HepG2 (cell line): ENCODE results near the gene DIPK1B. TPM values are rescaled to one million over a fixed set of nuclear protein-coding genes. Genes with fewer than 3 reads are reported as not detected.

Experiments
- ATF7 ChIP-seq, 2 experiments: fragments of 450-650 bp in 1 of 2; sonication (generic) in 1 of 2; formaldehyde crosslinking in 1 of 2; IDR thresholded peaks; 2 replicates each; pipeline versions ENCODE4 v1.4.0 to v1.6.1; 2016 to 2020; ENCODE audit warnings: antibody characterized with exemption in 1 of 2, mild to moderate bottlenecking in 1 of 2, missing genetic modification reagents in 1 of 2
- DR1 ChIP-seq: sonication (generic); formaldehyde crosslinking; IDR thresholded peaks from 2 replicates; pipeline ENCODE4 v1.8.0; 2021; ENCODE audit warnings: mild to moderate bottlenecking, missing genetic modification reagents, inconsistent platforms
- EED ChIP-seq: sonication (generic); formaldehyde crosslinking; IDR thresholded peaks from 2 replicates; pipeline ENCODE4 v1.5.0; 2020; ENCODE audit warnings: mild to moderate bottlenecking, missing genetic modification reagents
- GABPB1 ChIP-seq: IDR thresholded peaks from 2 replicates; pipeline ENCODE4 v1.6.1; 2016; ENCODE audit warnings: mild to moderate bottlenecking, missing genetic modification reagents, moderate library complexity, missing compliant biosample characterization
- GLI4 ChIP-seq: sonication (generic); formaldehyde crosslinking; IDR thresholded peaks from 2 replicates; pipeline ENCODE4 v1.5.1; 2020; ENCODE audit warnings: missing genetic modification reagents, mild to moderate bottlenecking, moderate library complexity, borderline replicate concordance
- HMGA1 ChIP-seq: sonication (generic); formaldehyde crosslinking; conservative IDR thresholded peaks from 2 replicates; pipeline ENCODE4 v1.4.0; 2020; ENCODE audit warnings: missing genetic modification reagents
- HOXD1 ChIP-seq: sonication (generic); formaldehyde crosslinking; IDR thresholded peaks from 2 replicates; pipeline ENCODE4 v1.5.0; 2020; ENCODE audit warnings: missing genetic modification reagents
- ISL2 ChIP-seq: sonication (generic); formaldehyde crosslinking; IDR thresholded peaks from 2 replicates; pipeline ENCODE4 v1.5.0; 2020; ENCODE audit warnings: missing genetic modification reagents
- MED13 ChIP-seq: sonication (generic); formaldehyde crosslinking; IDR thresholded peaks from 2 replicates; pipeline ENCODE4 v1.5.0; 2020; ENCODE audit warnings: missing genetic modification reagents
- NFKBIZ ChIP-seq: IDR thresholded peaks from 2 replicates; pipeline ENCODE4 v1.6.1; 2018; ENCODE audit warnings: missing genetic modification reagents, missing compliant biosample characterization
- NONO ChIP-seq, 2 experiments: fragments of 450-650 bp in 1 of 2; sonication (generic) in 1 of 2; formaldehyde crosslinking in 1 of 2; IDR thresholded peaks in 1 of 2; conservative IDR thresholded peaks in 1 of 2; 2 replicates each; pipeline versions ENCODE4 v1.6.1 to v1.8.0; 2017 to 2022; ENCODE audit warnings: mild to moderate bottlenecking in 1 of 2, missing genetic modification reagents in 1 of 2, moderate library complexity in 1 of 2
- NR2F2 ChIP-seq: IDR thresholded peaks from 2 replicates; pipeline ENCODE4 v1.6.1; 2012; ENCODE audit warnings: low read depth, inconsistent platforms, borderline replicate concordance
- NRL ChIP-seq: sonication (generic); formaldehyde crosslinking; IDR thresholded peaks from 2 replicates; pipeline ENCODE4 v1.5.0; 2020; ENCODE audit warnings: missing genetic modification reagents, mild to moderate bottlenecking, moderate library complexity, borderline replicate concordance
- PHF8 ChIP-seq: sonication (generic); formaldehyde crosslinking; IDR thresholded peaks from 2 replicates; pipeline ENCODE4 v1.5.0; 2020; ENCODE audit warnings: missing genetic modification reagents
- PRMT3 ChIP-seq: sonication (generic); formaldehyde crosslinking; IDR thresholded peaks from 2 replicates; pipeline ENCODE4 v1.8.1; 2022; ENCODE audit warnings: low read depth, mild to moderate bottlenecking, moderate library complexity, missing genetic modification reagents, borderline replicate concordance
- REL ChIP-seq: sonication (generic); formaldehyde crosslinking; conservative IDR thresholded peaks from 2 replicates; pipeline ENCODE4 v1.8.0; 2022; ENCODE audit warnings: mild to moderate bottlenecking, missing genetic modification reagents, moderate library complexity
- SAFB2 ChIP-seq: sonication (generic); formaldehyde crosslinking; IDR thresholded peaks from 2 replicates; pipeline ENCODE4 v1.5.1; 2020; ENCODE audit warnings: missing genetic modification reagents, low read depth, mild to moderate bottlenecking, borderline replicate concordance
- SALL2 ChIP-seq: sonication (generic); formaldehyde crosslinking; IDR thresholded peaks from 2 replicates; pipeline ENCODE4 v1.8.1; 2023; ENCODE audit warnings: mild to moderate bottlenecking, missing genetic modification reagents, inconsistent platforms
- SIX4 ChIP-seq: sonication (generic); formaldehyde crosslinking; IDR thresholded peaks from 2 replicates; pipeline ENCODE4 v1.4.0; 2020; ENCODE audit warnings: missing genetic modification reagents
- TSC22D2 ChIP-seq: sonication (generic); formaldehyde crosslinking; IDR thresholded peaks from 2 replicates; pipeline ENCODE4 v1.5.1; 2020; ENCODE audit warnings: missing genetic modification reagents, mild to moderate bottlenecking, borderline replicate concordance
- ZKSCAN5 ChIP-seq: sonication (generic); formaldehyde crosslinking; IDR thresholded peaks from 2 replicates; pipeline ENCODE4 v1.5.1; 2020; ENCODE audit warnings: mild to moderate bottlenecking, missing genetic modification reagents
- ZNF138 ChIP-seq: sonication (generic); formaldehyde crosslinking; IDR thresholded peaks from 2 replicates; pipeline ENCODE4 v1.5.0; 2020; ENCODE audit warnings: mild to moderate bottlenecking, low read depth, missing genetic modification reagents
- ZNF205 ChIP-seq: IDR thresholded peaks from 2 replicates; pipeline ENCODE4 v1.6.1; 2018; ENCODE audit warnings: missing biosample characterization, missing genetic modification reagents
- ZNF235 ChIP-seq: sonication (generic); formaldehyde crosslinking; IDR thresholded peaks from 2 replicates; pipeline ENCODE4 v1.8.1; 2023; ENCODE audit warnings: mild to moderate bottlenecking, missing genetic modification reagents, borderline replicate concordance
- ZNF350 ChIP-seq: sonication (generic); formaldehyde crosslinking; IDR thresholded peaks from 2 replicates; pipeline ENCODE4 v1.4.0; 2020; ENCODE audit warnings: mild to moderate bottlenecking, low read depth, missing genetic modification reagents, borderline replicate concordance
- ZNF431 ChIP-seq: sonication (generic); formaldehyde crosslinking; IDR thresholded peaks from 2 replicates; pipeline ENCODE4 v1.9.0; 2022; ENCODE audit warnings: missing genetic modification reagents, low read depth, mild to moderate bottlenecking, borderline replicate concordance
- ZNF674 ChIP-seq: sonication (generic); formaldehyde crosslinking; IDR thresholded peaks from 2 replicates; pipeline ENCODE4 v1.5.0; 2020; ENCODE audit warnings: low read depth, mild to moderate bottlenecking, missing genetic modification reagents
- polyA plus RNA-seq, 8 experiments: library from polyadenylated mRNA; depleted of rRNA in 3 of 8; stranded (reverse) in 7 of 8; unstranded in 1 of 8; fragments of >200 nt; fragmentation: Illumina TruSeq in 4 of 8; extraction: Trizol in 4 of 8; gene quantifications; 2 replicates each; pipeline versions ENCODE4 v1.2.1 to v1.2.3, GENCODE V29; 2011 to 2016; ENCODE audit warnings: low read depth in 4 of 8, missing spikeins in 1 of 8, mixed read lengths in 1 of 8; ENCODE audit not compliant: insufficient read depth in 1 of 8
- total RNA-seq, 5 experiments: library from RNA; depleted of rRNA; stranded (reverse); fragments of >200 nt; fragmentation: Illumina TruSeq; extraction: Trizol; gene quantifications; 2 replicates each; pipeline ENCODE4 v1.2.3, GENCODE V29; 2016; ENCODE audit warnings: low read depth in 1 of 5
- TF ChIP-seq, protein P1 (sequence below): IDR thresholded peaks from 2 replicates; pipeline ENCODE4 v1.6.1; 2016; ENCODE audit warnings: missing compliant biosample characterization, missing genetic modification reagents, borderline replicate concordance
- TF ChIP-seq, protein P2 (sequence below): IDR thresholded peaks from 2 replicates; pipeline ENCODE4 v1.6.1; 2016; ENCODE audit warnings: missing compliant biosample characterization, missing genetic modification reagents, borderline replicate concordance
- TF ChIP-seq, protein P3 (sequence below): sonication (generic); formaldehyde crosslinking; IDR thresholded peaks from 2 replicates; pipeline ENCODE4 v1.5.0; 2020; ENCODE audit warnings: missing genetic modification reagents

The DIPK1B gene
- total and polyA plus RNA-seq, 2 of the 13 experiments (the other 11 are each of a cell fraction or from before 2014, with no cell fraction given) = 0.18 to 3.9 TPM

DNA sequence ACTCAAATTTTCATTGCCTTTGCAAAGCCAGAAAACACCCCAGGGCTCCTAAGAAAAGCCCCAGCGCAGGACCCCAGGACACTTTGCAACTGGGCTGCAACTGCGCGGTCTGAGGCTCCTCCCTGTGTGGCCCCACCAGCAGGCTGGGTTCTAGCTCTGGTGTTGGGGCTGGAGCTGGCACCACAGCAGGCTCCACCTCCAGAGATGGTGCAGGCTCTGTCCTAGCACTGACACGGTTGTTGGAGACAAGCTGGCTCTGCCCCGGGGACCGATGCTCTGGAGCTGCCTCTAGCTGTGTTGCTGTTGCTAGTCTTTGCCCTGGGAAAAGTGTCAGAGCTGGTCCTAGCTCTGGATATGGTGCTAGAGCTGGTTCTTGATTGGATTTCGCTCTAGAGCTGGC lies 16.8 kb downstream of the DIPK1B start (continued):
- no peak for TF ChIP-seq REL
- TF ChIP-seq, protein P1, sequence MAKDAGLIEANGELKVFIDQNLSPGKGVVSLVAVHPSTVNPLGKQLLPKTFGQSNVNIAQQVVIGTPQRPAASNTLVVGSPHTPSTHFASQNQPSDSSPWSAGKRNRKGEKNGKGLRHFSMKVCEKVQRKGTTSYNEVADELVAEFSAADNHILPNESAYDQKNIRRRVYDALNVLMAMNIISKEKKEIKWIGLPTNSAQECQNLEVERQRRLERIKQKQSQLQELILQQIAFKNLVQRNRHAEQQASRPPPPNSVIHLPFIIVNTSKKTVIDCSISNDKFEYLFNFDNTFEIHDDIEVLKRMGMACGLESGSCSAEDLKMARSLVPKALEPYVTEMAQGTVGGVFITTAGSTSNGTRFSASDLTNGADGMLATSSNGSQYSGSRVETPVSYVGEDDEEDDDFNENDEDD (CRISPR knock-in tag) = no peak
- TF ChIP-seq, protein P2, sequence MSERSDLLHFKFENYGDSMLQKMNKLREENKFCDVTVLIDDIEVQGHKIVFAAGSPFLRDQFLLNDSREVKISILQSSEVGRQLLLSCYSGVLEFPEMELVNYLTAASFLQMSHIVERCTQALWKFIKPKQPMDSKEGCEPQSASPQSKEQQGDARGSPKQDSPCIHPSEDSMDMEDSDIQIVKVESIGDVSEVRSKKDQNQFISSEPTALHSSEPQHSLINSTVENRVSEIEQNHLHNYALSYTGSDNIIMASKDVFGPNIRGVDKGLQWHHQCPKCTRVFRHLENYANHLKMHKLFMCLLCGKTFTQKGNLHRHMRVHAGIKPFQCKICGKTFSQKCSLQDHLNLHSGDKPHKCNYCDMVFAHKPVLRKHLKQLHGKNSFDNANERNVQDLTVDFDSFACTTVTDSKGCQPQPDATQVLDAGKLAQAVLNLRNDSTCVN (CRISPR knock-in tag) = peak; percentile 90; the same call in 1 of the 2 replicates
- no peak for TF ChIP-seq ZNF350
- TF ChIP-seq HOXD1 (CRISPR knock-in tag) = no peak
- TF ChIP-seq ZNF205 (CRISPR knock-in tag) = no peak
- TF ChIP-seq SALL2 (CRISPR knock-in tag) = no peak
- no peak for TF ChIP-seq NONO (IDR thresholded peaks at IDR 0.05)
- TF ChIP-seq NONO (CRISPR knock-in tag; conservative IDR thresholded peaks at IDR 0.05) = no peak
- TF ChIP-seq, protein P3, sequence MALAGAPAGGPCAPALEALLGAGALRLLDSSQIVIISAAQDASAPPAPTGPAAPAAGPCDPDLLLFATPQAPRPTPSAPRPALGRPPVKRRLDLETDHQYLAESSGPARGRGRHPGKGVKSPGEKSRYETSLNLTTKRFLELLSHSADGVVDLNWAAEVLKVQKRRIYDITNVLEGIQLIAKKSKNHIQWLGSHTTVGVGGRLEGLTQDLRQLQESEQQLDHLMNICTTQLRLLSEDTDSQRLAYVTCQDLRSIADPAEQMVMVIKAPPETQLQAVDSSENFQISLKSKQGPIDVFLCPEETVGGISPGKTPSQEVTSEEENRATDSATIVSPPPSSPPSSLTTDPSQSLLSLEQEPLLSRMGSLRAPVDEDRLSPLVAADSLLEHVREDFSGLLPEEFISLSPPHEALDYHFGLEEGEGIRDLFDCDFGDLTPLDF (CRISPR knock-in tag) = no peak
- no peak for TF ChIP-seq ISL2 (CRISPR knock-in tag)
- TF ChIP-seq EED = no peak
- TF ChIP-seq HMGA1 (CRISPR knock-in tag) = no peak
- TF ChIP-seq ATF7 (IDR thresholded peaks at IDR 0.05) = no peak
- no peak for TF ChIP-seq ATF7 (CRISPR knock-in tag; IDR thresholded peaks at IDR 0.05)
- no peak for TF ChIP-seq NFKBIZ
- no peak for TF ChIP-seq SIX4 (CRISPR knock-in tag)
- TF ChIP-seq ZNF138 (CRISPR knock-in tag) = no peak
- no peak for TF ChIP-seq PHF8 (CRISPR knock-in tag)
- no peak for TF ChIP-seq SAFB2
- TF ChIP-seq ZNF431 (CRISPR knock-in tag) = no peak
- no peak for TF ChIP-seq ZKSCAN5 (CRISPR knock-in tag)
- no peak for TF ChIP-seq TSC22D2 (CRISPR knock-in tag)
- TF ChIP-seq ZNF674 = no peak
- no peak for TF ChIP-seq DR1 (CRISPR knock-in tag)
- TF ChIP-seq PRMT3 (CRISPR knock-in tag) = no peak
- TF ChIP-seq MED13 (CRISPR knock-in tag) = no peak
- TF ChIP-seq GABPB1 (CRISPR knock-in tag) = no peak
- TF ChIP-seq NRL (CRISPR knock-in tag) = no peak
- TF ChIP-seq NR2F2 = no peak
- TF ChIP-seq GLI4 = no peak
- 0 out of 2 replicates have a peak, but pooled peaks have one; percentile 40 for TF ChIP-seq ZNF235 (CRISPR knock-in tag)
